Occipital lobe (tissue), 2 donors: ENCODE data around the gene PTPRN2. TPM values are rescaled to one million over a fixed set of nuclear protein-coding genes. Genes with fewer than 3 reads are reported as not detected.
"Not testable (repeated sequence)": the region's sequence is repeated elsewhere in the genome, so short reads cannot be mapped to it uniquely, and the experiment has no call there.

ENCODE experiments used
- DNase-seq: peaks from one replicate; lab custom pipeline; 2025; lab: John Stamatoyannopoulos, UW
- total RNA-seq: library from RNA; depleted of rRNA; stranded (reverse); fragments of >200 nt; gene quantifications from one replicate; pipeline ENCODE4 v1.2.3, GENCODE V29; 2014

PTPRN2 gene
- total RNA-seq, 1 donor from 2014 or later: 62.2 TPM

- DNase-seq: no peak
Measured at GRCh38 chr7:157896774-157897555, 690.7 kb downstream of the PTPRN2 start.

- not testable (repeated sequence) for DNase-seq
Measured at GRCh38 chr7:157896376-157896675, 691.3 kb downstream of the PTPRN2 start.

- no peak for DNase-seq
Measured at GRCh38 chr7:157895520-157896375, 691.9 kb downstream of the PTPRN2 start.

- DNase-seq: not testable (repeated sequence)
Measured at GRCh38 chr7:157895098-157895497, 692.5 kb downstream of the PTPRN2 start.

GRCh38 chr7:157893535-157894044, 694.0 kb downstream of the PTPRN2 start:
- DNase-seq: no peak

GRCh38 chr7:157892751-157893523, 694.7 kb downstream of the PTPRN2 start:
- DNase-seq: no peak

- no peak for DNase-seq
Measured at GRCh38 chr7:157890921-157891401, 696.7 kb downstream of the PTPRN2 start.

- no peak for DNase-seq
Measured at GRCh38 chr7:157889480-157889879, 698.1 kb downstream of the PTPRN2 start.

GRCh38 chr7:157888579-157888978, 699.0 kb downstream of the PTPRN2 start:
- DNase-seq: no peak

GRCh38 chr7:157887400-157887799, 700.2 kb downstream of the PTPRN2 start:
- DNase-seq: no peak

GRCh38 chr7:157886711-157887110, 700.9 kb downstream of the PTPRN2 start:
- DNase-seq: no peak

- no peak for DNase-seq
Measured at GRCh38 chr7:157886266-157886665, 701.4 kb downstream of the PTPRN2 start.

GRCh38 chr7:157885140-157885539, 702.5 kb downstream of the PTPRN2 start:
- no peak for DNase-seq

GRCh38 chr7:157884461-157885062, 703.1 kb downstream of the PTPRN2 start:
- no peak for DNase-seq

GRCh38 chr7:157881048-157881771, 706.4 kb downstream of the PTPRN2 start:
- DNase-seq: no peak

- DNase-seq: no peak
Measured at GRCh38 chr7:157879391-157879790, 708.2 kb downstream of the PTPRN2 start.

- no peak for DNase-seq
Measured at GRCh38 chr7:157877298-157878090, 710.1 kb downstream of the PTPRN2 start.

GRCh38 chr7:157876469-157877285, 710.9 kb downstream of the PTPRN2 start:
- DNase-seq: no peak
